Measurements from ENCODE around the gene CAT. TPM values are rescaled to one million over a fixed set of nuclear protein-coding genes. Genes with fewer than 3 reads are reported as not detected.

The CAT gene
- total RNA-seq, 1 donor from 2014 or later = not detected

GRCh38 chr11:34501949-34502348 is 63.2 kb downstream of the CAT start:
- no peak for DNase-seq (ENCODE audit: low spot score)
- Histone ChIP-seq H3K9ac (no peak overlapping the region), H3K27me3 (no peaks in the 10 kb centered on the region), H3K79me2 (ENCODE audit: low read depth) (no peaks in the 10 kb centered on the region), H3F3A (ENCODE audit: low read depth) (no peaks in the 10 kb centered on the region), H3K4me2 (peak overlapping the region; percentile 12), H3K27ac (no peak overlapping the region), H3K4me3 (no peak overlapping the region), H3K9me3 (ENCODE audit: low read depth) (no peaks in the 10 kb centered on the region), H2AFZ (replicated peaks) (no peak overlapping the region), H3K4me1 (peaks cover 15% of the 10 kb centered on the region), H3K36me3 (no peaks in the 10 kb centered on the region), H4K20me1 (ENCODE audit: low read depth) (no peaks in the 10 kb centered on the region)
- Mint-ChIP-seq H3K27ac (peak overlapping the region; percentile 80), H3K4me3 (peak overlapping the region; percentile 18), H3K4me1 (peaks cover 21% of the 10 kb centered on the region), H3K9me3 (no peaks in the 10 kb centered on the region), H3K27me3 (ENCODE audit: insufficient read depth, low read depth) (peaks cover 6% of the 10 kb centered on the region), H3K36me3 (no peaks in the 10 kb centered on the region)
- TF ChIP-seq EZH2 (IDR thresholded peaks at IDR 0.05) (no peak), EZH2phosphoT487 (IDR thresholded peaks at IDR 0.05) (no peak), CTCF (IDR thresholded peaks at IDR 0.05) (no peak)

GRCh38 chr11:34502949-34503348 is 64.2 kb downstream of the CAT start:
- peaks cover 21% of the 10 kb centered on the region for H3K4me1 Mint-ChIP-seq
- no peaks in the 10 kb centered on the region for H3F3A ChIP-seq (ENCODE audit: low read depth)

GRCh38 chr11:34505874-34506273 is 67.1 kb downstream of the CAT start:
- H3K79me2 ChIP-seq (ENCODE audit: low read depth) = no peaks in the 10 kb centered on the region
- no peak overlapping the region for H3K27ac ChIP-seq
- no peaks in the 10 kb centered on the region for H3K27me3 ChIP-seq
- DNase-seq (ENCODE audit: low spot score) = no peak
- H3K9me3 ChIP-seq (ENCODE audit: low read depth) = no peaks in the 10 kb centered on the region
- H3K36me3 ChIP-seq = no peaks in the 10 kb centered on the region
- no peak overlapping the region for H2AFZ ChIP-seq (replicated peaks)
- H3K4me1 Mint-ChIP-seq = peaks cover 42% of the 10 kb centered on the region
- peaks cover 9% of the 10 kb centered on the region for H3K27me3 Mint-ChIP-seq (ENCODE audit: insufficient read depth, low read depth)
- no peak overlapping the region for H3K9ac ChIP-seq
- H3K4me3 ChIP-seq = no peak overlapping the region
- TF ChIP-seq EZH2 (IDR thresholded peaks at IDR 0.05) (no peak), CTCF (IDR thresholded peaks at IDR 0.05) (no peak), EZH2phosphoT487 (IDR thresholded peaks at IDR 0.05) (no peak)
- no peak overlapping the region for H3K27ac Mint-ChIP-seq
- no peaks in the 10 kb centered on the region for H4K20me1 ChIP-seq (ENCODE audit: low read depth)
- H3K4me2 ChIP-seq = no peak overlapping the region
- no peaks in the 10 kb centered on the region for H3K9me3 Mint-ChIP-seq
- peaks cover 23% of the 10 kb centered on the region for H3K4me1 ChIP-seq
- H3K4me3 Mint-ChIP-seq = no peak overlapping the region
- no peaks in the 10 kb centered on the region for H3K36me3 Mint-ChIP-seq
- no peaks in the 10 kb centered on the region for H3F3A ChIP-seq (ENCODE audit: low read depth)

More at GRCh38 chr11:34502949-34503348, 64.2 kb downstream of the CAT start:
- H4K20me1 ChIP-seq (ENCODE audit: low read depth) = no peaks in the 10 kb centered on the region
- H3K4me1 ChIP-seq = peaks cover 15% of the 10 kb centered on the region
- H3K4me2 ChIP-seq = no peak overlapping the region
- H3K4me3 ChIP-seq = no peak overlapping the region
- no peak overlapping the region for H3K9ac ChIP-seq
- H3K27me3 ChIP-seq = no peaks in the 10 kb centered on the region
- no peaks in the 10 kb centered on the region for H3K9me3 Mint-ChIP-seq
- no peak overlapping the region for H3K4me3 Mint-ChIP-seq
- H3K36me3 ChIP-seq = no peaks in the 10 kb centered on the region
- H3K36me3 Mint-ChIP-seq = no peaks in the 10 kb centered on the region
- TF ChIP-seq CTCF (IDR thresholded peaks at IDR 0.05) = no peak
- no peak for TF ChIP-seq EZH2phosphoT487 (IDR thresholded peaks at IDR 0.05)
- TF ChIP-seq EZH2 (IDR thresholded peaks at IDR 0.05) = no peak
- no peak overlapping the region for H3K27ac Mint-ChIP-seq
- no peaks in the 10 kb centered on the region for H3K79me2 ChIP-seq (ENCODE audit: low read depth)
- DNase-seq (ENCODE audit: low spot score) = no peak
- peaks cover 9% of the 10 kb centered on the region for H3K27me3 Mint-ChIP-seq (ENCODE audit: insufficient read depth, low read depth)
- H3K9me3 ChIP-seq (ENCODE audit: low read depth) = no peaks in the 10 kb centered on the region
- H3K27ac ChIP-seq = no peak overlapping the region
- H2AFZ ChIP-seq (replicated peaks) = no peak overlapping the region

All from neural progenitor cell (in vitro differentiated cells).